ENCODE results near the gene FAM72C.
"Not testable (repeated sequence)": the region's sequence is repeated elsewhere in the genome, so short reads cannot be mapped to it uniquely, and the experiment has no call there.

Gene FAM72C

DNA sequence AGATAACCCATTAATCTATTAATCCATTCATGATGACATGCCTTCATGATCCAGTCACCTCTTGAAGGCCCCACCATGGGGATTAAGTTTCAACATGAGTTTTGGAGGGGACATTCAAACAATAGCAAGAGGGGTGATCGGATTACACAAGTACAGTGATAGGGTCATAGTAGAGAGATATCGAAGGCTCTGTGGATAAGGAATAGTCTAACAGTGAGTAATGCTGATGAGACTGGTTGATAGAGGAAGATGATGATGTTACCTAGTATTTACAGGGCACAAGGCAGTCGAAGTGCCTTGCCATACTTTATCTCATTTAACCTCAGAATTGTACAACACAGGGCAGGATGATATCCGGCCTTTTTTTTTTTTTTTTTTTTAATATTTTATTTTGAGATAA lies 18.9 kb upstream of the FAM72C start:
- H2AFZ ChIP-seq (ENCODE audit: low read length); H3K4me3 ChIP-seq (ENCODE audit: low read length, poor library complexity, severe bottlenecking); H3K9me2 ChIP-seq (replicated peaks; ENCODE audit: low read depth, low read length): not testable (repeated sequence)

DNA sequence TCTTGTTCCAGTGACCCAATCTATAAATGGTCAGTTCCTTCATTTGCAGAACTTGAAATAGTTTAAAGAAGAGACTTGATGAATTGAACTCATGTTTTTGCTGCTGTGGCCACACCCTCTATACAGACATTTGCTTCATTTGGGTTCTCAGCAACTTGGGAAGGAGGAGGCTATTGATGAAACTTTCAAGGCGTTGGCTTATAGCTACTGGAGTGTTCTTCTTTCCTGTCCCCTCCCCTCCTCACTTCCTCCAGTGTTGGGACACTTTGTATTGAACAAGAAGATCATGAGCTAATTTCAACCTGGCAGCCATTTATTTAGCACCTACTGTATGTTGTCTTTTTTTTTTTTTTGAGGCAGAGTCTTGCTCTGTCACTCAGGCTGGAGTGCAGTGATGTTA lies 17.9 kb upstream of the FAM72C start:
- not testable (repeated sequence) for H3K27me3 ChIP-seq (ENCODE audit: insufficient read depth, low read length, poor library complexity, severe bottlenecking); H3K4me2 ChIP-seq (ENCODE audit: low read depth, low read length, poor library complexity, severe bottlenecking); H2AFZ ChIP-seq (ENCODE audit: low read length); H3F3A ChIP-seq (ENCODE audit: low read depth); H4K20me1 ChIP-seq (ENCODE audit: insufficient read depth, low read length, poor library complexity, severe bottlenecking); H3K9me3 ChIP-seq (ENCODE audit: insufficient read depth, low read depth, low read length); H3K9ac ChIP-seq (ENCODE audit: low read depth, low read length, poor library complexity, severe bottlenecking); H3K9me2 ChIP-seq (replicated peaks; ENCODE audit: low read depth, low read length); H3K4me3 ChIP-seq (ENCODE audit: low read length, poor library complexity, severe bottlenecking); H3K79me2 ChIP-seq (ENCODE audit: insufficient read depth, low read length); H3K36me3 ChIP-seq (ENCODE audit: insufficient read depth, low read length); H3K4me1 ChIP-seq (ENCODE audit: insufficient read depth, low read length, poor library complexity, severe bottlenecking)

More for the DNA sequence above, 18.9 kb upstream of the FAM72C start:
- H4K20me1 ChIP-seq (ENCODE audit: insufficient read depth, low read length, poor library complexity, severe bottlenecking); H3F3A ChIP-seq (ENCODE audit: low read depth); H3K9ac ChIP-seq (ENCODE audit: low read depth, low read length, poor library complexity, severe bottlenecking); H3K4me2 ChIP-seq (ENCODE audit: low read depth, low read length, poor library complexity, severe bottlenecking); H3K79me2 ChIP-seq (ENCODE audit: insufficient read depth, low read length); H3K9me3 ChIP-seq (ENCODE audit: insufficient read depth, low read depth, low read length); H3K4me1 ChIP-seq (ENCODE audit: insufficient read depth, low read length, poor library complexity, severe bottlenecking); H3K27me3 ChIP-seq (ENCODE audit: insufficient read depth, low read length, poor library complexity, severe bottlenecking); H3K36me3 ChIP-seq (ENCODE audit: insufficient read depth, low read length): not testable (repeated sequence)

DNA sequence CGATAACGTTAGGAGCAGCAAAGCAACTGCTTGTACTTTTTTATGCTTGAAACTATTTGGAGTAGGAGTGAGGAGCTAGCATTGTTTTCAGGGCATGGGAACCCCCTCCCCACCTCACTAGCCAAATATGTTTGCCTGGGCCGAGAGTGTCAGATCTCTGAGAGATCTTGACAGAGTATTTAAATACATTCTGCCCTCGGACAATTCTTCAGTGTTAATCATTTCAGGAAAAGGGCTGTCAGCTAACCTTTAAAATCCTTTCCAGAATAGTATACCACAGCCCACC lies 17.6 kb upstream of the FAM72C start:
- not testable (repeated sequence) for H3K79me2 ChIP-seq (ENCODE audit: insufficient read depth, low read length); H4K20me1 ChIP-seq (ENCODE audit: insufficient read depth, low read length, poor library complexity, severe bottlenecking); H3K4me2 ChIP-seq (ENCODE audit: low read depth, low read length, poor library complexity, severe bottlenecking); H2AFZ ChIP-seq (ENCODE audit: low read length); H3K9ac ChIP-seq (ENCODE audit: low read depth, low read length, poor library complexity, severe bottlenecking); H3F3A ChIP-seq (ENCODE audit: low read depth); H3K4me1 ChIP-seq (ENCODE audit: insufficient read depth, low read length, poor library complexity, severe bottlenecking); H3K27me3 ChIP-seq (ENCODE audit: insufficient read depth, low read length, poor library complexity, severe bottlenecking); H3K36me3 ChIP-seq (ENCODE audit: insufficient read depth, low read length); H3K9me2 ChIP-seq (replicated peaks; ENCODE audit: low read depth, low read length); H3K4me3 ChIP-seq (ENCODE audit: low read length, poor library complexity, severe bottlenecking); H3K9me3 ChIP-seq (ENCODE audit: insufficient read depth, low read depth, low read length)

DNA sequence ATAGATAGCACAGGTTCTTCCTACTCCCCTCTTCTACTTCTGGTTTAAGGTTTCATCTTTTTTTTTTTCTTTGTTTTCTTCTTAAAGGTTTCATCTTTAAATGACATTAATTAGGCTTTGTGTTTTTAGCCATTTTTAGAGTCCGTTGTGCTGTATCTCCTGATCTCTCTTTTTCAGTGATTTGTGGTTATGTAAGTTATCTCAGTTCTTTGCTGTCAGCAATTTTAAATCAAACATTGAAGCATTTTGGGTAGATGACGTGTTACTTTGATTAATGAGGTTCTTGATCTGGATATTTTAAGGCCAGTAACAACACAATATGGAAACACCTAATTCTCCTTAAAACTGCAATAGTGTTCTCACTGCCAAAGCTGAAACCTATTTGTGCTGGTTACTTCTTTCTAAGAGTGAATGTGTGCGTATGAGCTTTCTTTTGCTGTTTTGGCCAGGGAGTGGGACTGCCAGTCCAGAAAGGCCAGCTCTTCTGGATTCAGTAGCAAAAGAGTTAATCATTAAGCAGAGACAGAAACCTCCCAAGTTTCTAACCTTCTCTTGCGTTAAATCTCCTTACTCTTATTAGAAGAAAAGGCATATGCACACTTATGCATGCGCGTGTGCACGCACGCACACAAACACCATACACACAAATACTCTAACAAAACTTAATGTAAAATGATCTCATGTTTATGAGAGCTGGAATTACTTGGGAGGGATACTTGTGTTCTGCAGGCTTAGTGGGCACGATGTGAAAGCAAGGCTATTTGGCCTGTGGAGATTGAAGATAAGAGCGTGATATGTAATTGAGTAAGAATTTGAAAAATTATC lies 17.0 kb upstream of the FAM72C start:
- H3K4me3 ChIP-seq (ENCODE audit: low read length, poor library complexity, severe bottlenecking); H3K79me2 ChIP-seq (ENCODE audit: insufficient read depth, low read length); H3K9me2 ChIP-seq (replicated peaks; ENCODE audit: low read depth, low read length); H3K9me3 ChIP-seq (ENCODE audit: insufficient read depth, low read depth, low read length); H3K9ac ChIP-seq (ENCODE audit: low read depth, low read length, poor library complexity, severe bottlenecking); H3K4me2 ChIP-seq (ENCODE audit: low read depth, low read length, poor library complexity, severe bottlenecking); H2AFZ ChIP-seq (ENCODE audit: low read length); H3F3A ChIP-seq (ENCODE audit: low read depth); H4K20me1 ChIP-seq (ENCODE audit: insufficient read depth, low read length, poor library complexity, severe bottlenecking); H3K27me3 ChIP-seq (ENCODE audit: insufficient read depth, low read length, poor library complexity, severe bottlenecking); H3K36me3 ChIP-seq (ENCODE audit: insufficient read depth, low read length); H3K4me1 ChIP-seq (ENCODE audit: insufficient read depth, low read length, poor library complexity, severe bottlenecking): not testable (repeated sequence)

DNA sequence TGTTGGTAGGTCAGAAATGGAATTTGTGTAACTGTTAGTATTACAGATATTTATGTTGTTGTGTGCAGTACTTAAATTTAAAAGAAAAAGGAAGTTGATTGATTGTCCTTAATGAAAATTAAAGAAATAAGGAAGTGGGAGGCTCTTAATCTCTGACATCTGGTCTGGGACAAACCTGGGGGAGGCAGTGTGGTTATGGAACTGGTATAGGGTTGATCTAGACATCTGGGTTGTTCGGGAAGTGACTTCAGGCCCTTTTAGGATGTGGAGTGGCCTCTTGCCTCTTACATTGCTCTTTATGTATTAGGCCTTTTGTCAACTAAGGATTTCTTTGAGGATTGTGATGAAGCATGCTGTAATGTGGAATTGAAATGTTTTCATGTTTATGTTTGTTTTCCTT lies 16.1 kb upstream of the FAM72C start:
- not testable (repeated sequence) for H3K9me2 ChIP-seq (replicated peaks; ENCODE audit: low read depth, low read length); H3K9ac ChIP-seq (ENCODE audit: low read depth, low read length, poor library complexity, severe bottlenecking); H3F3A ChIP-seq (ENCODE audit: low read depth); H2AFZ ChIP-seq (ENCODE audit: low read length); H3K4me2 ChIP-seq (ENCODE audit: low read depth, low read length, poor library complexity, severe bottlenecking); H3K79me2 ChIP-seq (ENCODE audit: insufficient read depth, low read length); H3K4me1 ChIP-seq (ENCODE audit: insufficient read depth, low read length, poor library complexity, severe bottlenecking); H3K9me3 ChIP-seq (ENCODE audit: insufficient read depth, low read depth, low read length); H3K36me3 ChIP-seq (ENCODE audit: insufficient read depth, low read length); H3K27me3 ChIP-seq (ENCODE audit: insufficient read depth, low read length, poor library complexity, severe bottlenecking); H3K4me3 ChIP-seq (ENCODE audit: low read length, poor library complexity, severe bottlenecking); H4K20me1 ChIP-seq (ENCODE audit: insufficient read depth, low read length, poor library complexity, severe bottlenecking)

DNA sequence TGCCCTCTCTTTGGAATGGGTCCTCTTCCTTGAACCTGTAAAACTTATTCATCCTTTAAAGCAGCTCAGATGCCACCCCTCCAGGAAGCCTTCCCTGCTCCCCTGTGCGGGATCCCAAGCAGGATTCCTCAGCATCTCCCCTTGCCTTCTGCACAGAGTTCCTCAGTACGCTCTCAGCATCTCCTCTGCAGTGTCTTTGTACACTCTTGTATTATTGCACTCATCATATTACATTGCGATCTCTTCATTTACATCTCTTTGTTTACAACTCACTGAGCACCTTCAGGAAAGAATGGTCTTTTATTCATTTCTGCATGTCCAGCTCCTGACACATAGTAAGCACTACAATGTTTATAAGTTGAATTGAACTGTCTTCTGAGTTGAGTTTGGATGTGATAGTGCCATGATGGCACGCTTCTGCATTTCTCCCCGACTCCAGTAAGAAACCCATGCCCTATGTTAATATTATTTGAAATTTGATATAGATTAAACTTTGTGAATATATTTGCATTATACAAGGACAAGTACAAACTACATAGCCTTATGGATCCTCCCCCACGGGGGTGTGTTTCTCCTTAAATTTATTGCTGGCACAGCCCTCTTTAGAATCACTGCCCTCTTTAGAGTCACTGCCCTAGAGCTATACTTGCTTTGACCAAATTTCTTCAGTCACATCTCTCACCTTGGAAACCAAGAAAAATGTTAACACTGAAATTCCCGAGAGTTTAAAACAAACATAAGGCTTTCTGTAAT lies 13.1 kb upstream of the FAM72C start:
- H3F3A ChIP-seq (ENCODE audit: low read depth); H3K4me2 ChIP-seq (ENCODE audit: low read depth, low read length, poor library complexity, severe bottlenecking); H3K9me3 ChIP-seq (ENCODE audit: insufficient read depth, low read depth, low read length); H3K9ac ChIP-seq (ENCODE audit: low read depth, low read length, poor library complexity, severe bottlenecking); H3K9me2 ChIP-seq (replicated peaks; ENCODE audit: low read depth, low read length); H2AFZ ChIP-seq (ENCODE audit: low read length); H4K20me1 ChIP-seq (ENCODE audit: insufficient read depth, low read length, poor library complexity, severe bottlenecking); H3K4me3 ChIP-seq (ENCODE audit: low read length, poor library complexity, severe bottlenecking); H3K36me3 ChIP-seq (ENCODE audit: insufficient read depth, low read length); H3K79me2 ChIP-seq (ENCODE audit: insufficient read depth, low read length); H3K27me3 ChIP-seq (ENCODE audit: insufficient read depth, low read length, poor library complexity, severe bottlenecking); H3K4me1 ChIP-seq (ENCODE audit: insufficient read depth, low read length, poor library complexity, severe bottlenecking): not testable (repeated sequence)

DNA sequence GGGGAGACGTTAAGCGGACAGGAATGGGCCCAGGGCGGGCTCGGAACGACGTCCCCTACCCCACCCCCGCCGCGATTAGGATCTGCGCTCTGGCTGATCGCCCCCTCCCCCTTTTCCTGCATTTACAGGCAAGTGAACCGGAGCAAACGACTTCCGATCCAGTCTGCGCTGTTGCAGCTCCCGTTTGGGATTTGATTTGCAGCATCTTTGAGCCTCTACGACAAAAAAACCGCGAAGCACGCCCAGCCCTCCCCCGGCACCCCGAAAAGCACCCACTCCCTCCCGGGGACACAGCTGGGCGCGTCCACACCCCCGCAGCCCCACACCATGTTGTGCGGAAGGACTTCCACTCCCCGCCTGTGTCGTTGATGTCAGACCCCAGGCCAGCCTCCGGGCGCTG lies 2.6 kb upstream of the FAM72C start:
- not testable (repeated sequence) for H3F3A ChIP-seq (ENCODE audit: low read depth); H3K9me3 ChIP-seq (ENCODE audit: insufficient read depth, low read depth, low read length); H2AFZ ChIP-seq (ENCODE audit: low read length); H3K27me3 ChIP-seq (ENCODE audit: insufficient read depth, low read length, poor library complexity, severe bottlenecking); H3K9me2 ChIP-seq (replicated peaks; ENCODE audit: low read depth, low read length); H4K20me1 ChIP-seq (ENCODE audit: insufficient read depth, low read length, poor library complexity, severe bottlenecking); H3K4me2 ChIP-seq (ENCODE audit: low read depth, low read length, poor library complexity, severe bottlenecking); H3K9ac ChIP-seq (ENCODE audit: low read depth, low read length, poor library complexity, severe bottlenecking); H3K4me1 ChIP-seq (ENCODE audit: insufficient read depth, low read length, poor library complexity, severe bottlenecking); H3K36me3 ChIP-seq (ENCODE audit: insufficient read depth, low read length); H3K79me2 ChIP-seq (ENCODE audit: insufficient read depth, low read length)
- H3K4me3 ChIP-seq (ENCODE audit: low read length, poor library complexity, severe bottlenecking): peak overlapping the region; percentile 67

Measured in Loucy (cell line).